ENCODE measurements around the gene MED13L.
"Not testable (repeated sequence)": the region's sequence is repeated elsewhere in the genome, so short reads cannot be mapped to it uniquely, and the experiment has no call there.

MED13L gene

DNA sequence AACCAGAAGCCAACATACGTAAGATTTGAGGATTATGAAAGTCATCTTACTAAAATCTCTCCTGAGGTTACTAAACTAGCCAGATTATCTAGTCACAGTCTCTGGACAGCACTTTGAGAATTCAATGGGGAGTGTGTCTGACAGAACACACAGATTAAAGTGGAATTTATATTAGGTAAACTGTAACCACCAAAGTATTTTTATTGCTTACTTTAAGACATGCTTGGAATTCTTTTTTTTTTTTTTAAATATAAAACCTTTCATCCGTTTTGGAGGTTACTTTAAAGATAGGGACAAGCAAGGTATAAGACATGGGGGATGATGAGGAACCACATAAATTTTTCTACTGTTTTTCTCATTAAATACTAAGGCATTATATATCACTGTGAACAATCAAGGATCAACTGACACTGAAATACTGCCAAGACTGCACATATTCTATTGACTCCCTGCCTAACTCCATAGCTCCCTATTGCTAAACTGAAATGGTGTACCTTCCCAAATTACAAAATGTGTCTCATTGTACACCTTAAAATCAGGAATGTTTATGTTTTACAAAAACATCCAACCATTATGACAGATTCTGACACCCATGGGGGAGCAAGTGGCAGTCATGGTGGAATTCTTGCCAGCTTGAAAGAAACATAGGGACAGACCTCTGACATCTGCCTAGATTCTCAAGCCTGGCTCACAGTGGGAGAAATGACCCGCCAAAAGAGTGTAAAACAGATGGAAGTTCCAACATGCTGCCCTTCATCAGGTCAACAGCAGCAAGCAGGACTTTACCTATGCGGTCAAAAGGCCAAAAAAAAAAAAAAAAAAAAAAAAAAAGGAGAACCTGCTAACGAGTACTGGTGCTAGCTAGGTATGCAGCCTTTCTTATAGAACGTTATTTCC lies 239.3 kb downstream of the MED13L start:
- no peak for DNase-seq (ENCODE audit: insufficient read length, low spot score)

DNA sequence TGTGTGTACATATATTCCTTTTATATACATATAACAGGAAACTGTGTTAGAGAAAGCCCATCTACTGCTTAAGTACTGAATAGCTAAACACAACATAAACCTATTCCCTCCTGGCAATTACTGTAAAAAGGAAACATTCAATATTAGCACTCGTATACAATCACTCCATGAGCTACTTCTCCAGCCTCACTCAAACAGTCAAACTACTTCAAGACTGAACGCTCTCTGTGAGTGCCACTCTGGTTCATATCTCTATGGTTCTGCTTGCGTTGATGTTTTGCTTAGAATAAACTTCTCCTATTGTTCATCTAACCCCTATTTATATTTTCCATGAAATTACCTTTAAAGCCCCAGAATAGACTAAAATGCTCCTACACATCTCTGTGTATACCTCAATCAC lies 243.7 kb downstream of the MED13L start:
- DNase-seq (ENCODE audit: insufficient read length, low spot score) (no peak), FAIRE-seq (no peak)

More for the DNA sequence above, 239.3 kb downstream of the MED13L start:
- no peak for FAIRE-seq

DNA sequence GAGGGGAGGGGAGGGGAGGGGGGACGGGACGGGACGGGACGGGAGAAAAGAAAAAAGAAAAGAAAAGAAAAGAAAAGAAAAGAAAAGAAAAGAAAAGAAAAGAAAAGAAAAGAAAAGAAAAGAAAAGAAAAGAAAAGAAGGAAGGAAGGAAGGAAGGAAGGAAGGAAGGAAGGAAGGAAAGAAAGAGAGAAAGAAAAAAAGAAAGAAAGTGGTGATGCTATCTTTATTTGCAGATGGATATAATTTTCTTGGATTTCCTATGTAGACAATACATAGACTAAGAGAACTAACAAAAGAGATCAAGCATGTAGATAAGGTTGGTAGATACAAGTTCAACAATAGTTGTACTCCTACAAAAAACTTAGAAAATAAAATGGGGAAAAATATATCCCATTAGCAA lies 245.9 kb downstream of the MED13L start:
- not testable (repeated sequence) for FAIRE-seq; DNase-seq (ENCODE audit: insufficient read length, low spot score)

DNA sequence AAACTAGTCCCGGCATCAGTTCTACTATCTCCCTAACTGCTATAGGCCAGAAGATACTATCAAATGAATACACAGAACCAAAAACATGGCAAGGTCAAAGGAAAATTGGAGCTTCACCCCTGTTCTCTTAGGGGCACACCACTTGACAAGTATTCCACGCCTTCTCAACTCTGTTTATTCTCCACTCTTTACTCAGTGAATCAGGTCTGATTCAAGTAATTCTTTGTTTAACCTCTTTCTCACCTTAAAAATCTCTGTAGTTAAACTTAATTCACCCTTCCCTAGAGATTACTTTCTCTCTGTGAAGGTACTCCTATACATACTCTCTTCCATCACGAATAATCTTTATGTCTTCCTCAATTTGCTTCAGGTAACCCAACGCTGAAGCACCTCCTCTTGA lies 248.9 kb downstream of the MED13L start:
- no peak for FAIRE-seq

DNA sequence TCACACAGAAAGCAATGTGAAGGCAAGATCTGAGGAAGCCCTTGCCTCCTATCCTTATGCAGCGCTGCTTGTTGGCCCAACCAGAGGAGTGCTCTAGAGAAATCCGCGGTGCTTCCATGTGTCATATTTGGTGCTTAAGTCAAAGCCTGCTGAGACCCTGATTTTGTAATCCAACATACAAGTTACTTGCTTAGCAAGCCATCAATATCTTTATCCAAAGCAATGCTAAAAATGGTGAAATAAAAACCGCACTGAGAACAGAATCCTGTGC lies 250.0 kb downstream of the MED13L start:
- FAIRE-seq (no peak), DNase-seq (ENCODE audit: insufficient read length, low spot score) (no peak)

More for the DNA sequence above, 248.9 kb downstream of the MED13L start:
- DNase-seq (ENCODE audit: insufficient read length, low spot score) = no peak

DNA sequence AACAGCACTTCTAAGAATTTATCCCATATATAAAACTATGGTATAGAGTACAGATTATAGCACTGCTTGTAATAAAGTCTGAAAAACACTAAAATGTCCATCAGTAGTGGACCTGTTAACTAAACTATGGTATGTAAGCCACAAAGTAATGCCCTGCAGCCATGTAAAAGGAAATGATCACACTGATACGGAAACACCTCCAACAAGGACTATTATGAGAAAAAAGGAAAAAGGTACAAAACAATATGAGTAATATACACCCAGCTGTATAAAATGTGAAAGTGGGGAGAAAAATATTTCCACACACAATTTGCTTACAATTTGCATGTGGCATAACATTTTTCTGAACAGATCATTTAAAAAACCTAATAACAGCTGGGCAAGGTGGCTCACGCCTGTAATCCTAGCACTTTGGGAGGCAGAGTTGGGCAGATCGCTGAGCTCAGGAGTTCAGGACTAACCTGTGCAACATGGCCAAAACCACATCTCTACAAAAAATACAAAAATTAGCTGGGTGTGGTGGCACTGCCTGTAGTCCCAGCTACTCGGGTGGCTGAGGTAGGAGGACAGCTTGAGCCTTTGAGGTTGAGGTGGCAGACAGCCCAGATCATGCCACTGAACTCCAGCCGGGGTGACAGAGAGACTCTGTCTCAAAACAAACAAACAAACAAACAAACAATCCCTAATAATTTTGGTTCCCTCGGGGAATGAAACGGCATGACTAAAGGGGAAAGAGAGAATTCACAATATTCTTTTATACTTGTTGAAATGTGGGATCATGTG lies 250.5 kb downstream of the MED13L start:
- DNase-seq (ENCODE audit: insufficient read length, low spot score) = no peak
- no peak for FAIRE-seq

DNA sequence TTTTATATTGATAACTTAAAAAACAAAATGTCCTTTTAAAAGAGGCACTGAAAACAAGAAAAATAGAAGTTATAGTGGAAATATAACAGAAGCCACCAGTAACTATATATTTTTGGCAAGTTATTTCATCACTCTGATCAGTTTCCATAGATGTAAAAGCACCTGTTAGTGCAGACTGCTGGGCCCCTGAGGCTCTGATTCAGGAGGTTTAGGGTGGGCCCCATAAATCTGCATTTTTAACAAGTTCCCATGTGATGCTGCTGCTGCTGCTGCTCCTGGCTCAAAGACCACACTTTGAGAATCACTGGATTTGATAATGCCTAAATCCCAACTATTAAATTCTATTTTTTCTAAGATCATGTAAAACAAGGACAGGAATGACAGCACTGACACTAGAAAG lies 251.1 kb downstream of the MED13L start:
- DNase-seq (ENCODE audit: insufficient read length, low spot score) = no peak
- FAIRE-seq = no peak

DNA sequence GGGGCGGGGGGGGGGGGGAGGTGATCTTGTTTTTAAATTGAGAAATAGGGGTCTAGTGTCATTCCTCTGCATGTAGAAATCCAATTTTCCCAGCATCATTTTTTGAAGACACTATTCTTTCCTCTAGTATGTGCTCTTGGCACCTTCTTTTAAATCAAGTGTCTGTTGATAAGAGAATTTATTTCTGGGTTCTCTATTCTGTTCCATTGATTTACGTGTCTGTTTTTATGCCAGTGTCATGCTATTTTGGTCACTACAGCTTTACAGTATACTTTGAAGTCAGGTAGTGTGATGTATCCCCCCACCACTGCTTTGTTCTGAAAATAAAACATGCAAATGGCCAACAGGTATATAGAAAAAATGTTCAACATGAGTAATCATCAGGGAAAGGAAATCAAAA lies 252.7 kb downstream of the MED13L start:
- FAIRE-seq (no peak), DNase-seq (ENCODE audit: insufficient read length, low spot score) (no peak)

DNA sequence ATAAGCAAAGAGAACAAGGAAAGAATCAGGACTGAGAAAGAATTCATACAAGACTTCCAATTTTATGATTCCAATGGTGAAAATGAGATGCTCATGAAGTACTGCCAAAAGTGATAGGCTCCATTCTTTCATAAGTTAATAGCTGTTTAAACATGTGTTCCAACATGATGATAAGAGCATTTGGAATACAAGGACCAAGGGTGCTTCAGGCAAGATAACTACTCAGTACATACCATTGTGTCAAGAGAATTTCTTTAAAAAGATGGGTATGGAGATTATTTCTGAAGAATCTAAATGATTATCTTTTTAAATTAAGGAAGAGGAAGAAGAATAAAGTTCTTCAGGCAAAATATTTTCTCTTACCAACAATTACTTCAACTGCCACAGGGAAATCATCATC lies 258.1 kb downstream of the MED13L start:
- FAIRE-seq (no peak), DNase-seq (ENCODE audit: insufficient read length, low spot score) (no peak)

DNA sequence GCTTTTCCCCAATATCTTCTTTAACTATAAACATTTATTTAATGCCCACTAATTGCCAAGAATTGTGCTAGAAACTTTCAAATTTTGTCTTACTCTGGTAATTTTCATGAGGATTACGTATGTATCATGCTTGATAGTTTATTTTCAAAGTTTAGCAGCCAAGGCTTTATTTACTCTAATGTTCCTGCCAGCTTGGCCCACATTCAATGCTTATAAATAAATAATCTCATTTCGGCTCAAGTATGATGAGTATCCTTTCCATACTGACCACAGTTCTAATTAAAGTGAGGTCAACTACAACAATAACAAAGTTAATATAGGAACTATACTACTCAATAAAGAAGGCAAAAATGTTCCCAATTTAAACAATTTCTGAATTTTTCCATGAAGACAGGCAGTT lies 259.2 kb downstream of the MED13L start:
- DNase-seq (ENCODE audit: insufficient read length, low spot score) (no peak), FAIRE-seq (no peak)

DNA sequence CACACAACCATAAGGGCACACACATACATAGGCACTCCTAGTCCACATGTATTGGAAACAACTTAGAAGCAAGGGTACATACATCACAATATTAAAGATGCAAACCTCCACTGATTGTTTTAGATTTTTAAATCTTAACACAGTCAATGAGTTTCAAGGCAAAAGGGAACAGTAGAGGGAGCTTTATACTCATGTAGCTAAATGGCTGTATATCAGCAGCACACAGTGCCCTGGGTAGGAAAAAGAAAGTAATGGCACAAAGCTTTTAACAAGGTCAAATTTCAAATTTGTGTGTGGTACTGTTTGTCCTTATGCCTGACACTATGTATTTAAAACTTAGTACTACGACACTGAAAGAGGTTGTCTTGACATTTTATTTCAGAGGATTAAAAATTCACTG lies 262.0 kb downstream of the MED13L start:
- FAIRE-seq (peak; percentile 59), DNase-seq (ENCODE audit: insufficient read length, low spot score) (no peak)

DNA sequence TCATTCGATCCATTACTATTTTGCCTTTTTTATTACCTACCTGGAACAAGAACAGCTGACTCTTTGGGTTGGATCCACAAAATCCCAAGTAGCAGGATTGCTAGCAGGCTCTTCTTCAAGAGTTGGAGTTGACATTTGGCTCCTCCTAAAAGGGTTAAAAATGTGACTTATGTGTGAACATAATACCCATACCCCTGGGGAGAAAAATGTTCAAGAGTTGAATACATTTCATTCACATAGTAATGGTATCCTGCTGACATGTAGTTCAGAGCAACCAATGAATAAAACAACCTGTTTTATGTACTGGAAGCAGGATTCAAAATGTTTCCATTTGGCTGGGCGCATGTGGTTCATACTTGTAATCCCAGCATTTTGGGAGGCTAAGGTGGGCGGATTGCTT lies 264.7 kb downstream of the MED13L start:
- DNase-seq (ENCODE audit: insufficient read length, low spot score) (no peak), FAIRE-seq (no peak)

DNA sequence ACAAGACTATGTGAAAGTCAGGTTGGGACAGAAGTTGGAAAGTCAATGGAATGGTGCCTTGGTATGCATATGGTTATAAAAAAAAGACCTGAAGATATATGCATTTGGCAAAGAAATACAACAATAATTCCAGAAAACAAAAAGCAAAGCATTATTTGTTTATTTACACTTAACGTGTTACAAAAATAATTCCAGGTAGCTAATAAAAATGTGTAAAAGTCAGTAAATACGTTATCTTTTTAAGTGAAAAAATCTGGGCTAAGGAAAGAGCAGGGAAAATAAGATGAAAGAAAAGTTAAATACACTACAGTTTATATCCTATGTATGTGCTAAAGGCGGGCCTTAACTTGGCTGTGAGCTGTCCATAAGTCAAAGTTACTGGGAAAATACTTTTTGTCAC lies 266.3 kb downstream of the MED13L start:
- FAIRE-seq (no peak), DNase-seq (ENCODE audit: insufficient read length, low spot score) (no peak)

DNA sequence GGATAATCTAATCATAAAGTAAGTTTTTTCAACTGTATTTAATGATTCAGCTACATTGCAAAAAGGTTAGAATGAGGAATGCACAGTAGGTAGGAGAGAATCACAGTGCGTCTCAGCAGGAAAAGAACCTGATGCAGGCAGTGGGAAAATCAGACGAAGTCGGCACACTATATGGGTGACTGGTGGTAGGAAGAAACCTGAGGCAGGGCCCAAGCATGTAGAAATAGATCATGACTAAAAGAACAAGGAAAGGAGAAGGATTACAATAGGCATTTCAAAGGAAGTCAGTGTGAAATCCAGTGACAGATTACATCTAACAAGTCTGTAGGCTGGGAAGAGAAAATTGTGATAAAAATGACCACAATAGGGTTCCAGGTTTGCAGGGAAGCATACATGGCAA lies 267.0 kb downstream of the MED13L start:
- no peak for FAIRE-seq
- no peak for DNase-seq (ENCODE audit: insufficient read length, low spot score)

DNA sequence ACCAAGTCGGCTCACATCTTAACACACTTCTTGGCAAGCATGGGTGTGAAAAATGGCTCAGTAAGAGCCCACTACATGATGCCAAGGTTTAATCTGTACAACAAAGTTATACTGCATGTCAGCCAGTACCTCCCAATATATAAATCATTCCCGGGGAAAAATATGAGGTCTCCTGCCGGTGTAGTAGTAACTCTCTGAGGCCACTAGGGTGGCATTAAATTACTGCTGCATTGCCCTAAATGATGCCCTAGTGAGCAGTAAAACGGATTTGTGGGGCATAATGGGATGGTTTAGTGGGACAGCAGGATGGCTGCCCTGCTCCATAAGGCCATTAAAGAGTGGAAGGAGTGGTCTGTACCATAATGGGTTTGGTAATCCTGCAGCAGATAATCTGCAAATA lies 267.7 kb downstream of the MED13L start:
- no peak for DNase-seq (ENCODE audit: insufficient read length, low spot score)
- no peak for FAIRE-seq

DNA sequence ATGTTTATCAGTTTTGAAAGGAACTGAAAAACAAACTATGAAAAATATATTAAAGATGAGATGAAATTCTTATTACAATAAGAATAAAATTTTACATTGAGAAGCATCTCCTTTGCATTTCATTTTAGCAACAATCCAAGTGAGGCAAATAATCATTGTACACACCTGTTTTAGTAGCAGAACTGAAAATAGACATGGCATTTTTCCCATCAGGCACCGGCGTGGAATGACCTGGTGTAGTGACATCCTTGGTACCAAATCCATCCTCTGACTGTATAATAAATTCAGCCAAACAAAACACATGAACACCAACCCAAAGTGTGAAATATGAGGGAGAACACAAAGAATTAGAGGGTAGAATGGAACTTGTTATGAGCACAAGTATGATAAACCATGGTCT lies 271.4 kb downstream of the MED13L start:
- DNase-seq (ENCODE audit: insufficient read length, low spot score) = no peak
- no peak for FAIRE-seq

DNA sequence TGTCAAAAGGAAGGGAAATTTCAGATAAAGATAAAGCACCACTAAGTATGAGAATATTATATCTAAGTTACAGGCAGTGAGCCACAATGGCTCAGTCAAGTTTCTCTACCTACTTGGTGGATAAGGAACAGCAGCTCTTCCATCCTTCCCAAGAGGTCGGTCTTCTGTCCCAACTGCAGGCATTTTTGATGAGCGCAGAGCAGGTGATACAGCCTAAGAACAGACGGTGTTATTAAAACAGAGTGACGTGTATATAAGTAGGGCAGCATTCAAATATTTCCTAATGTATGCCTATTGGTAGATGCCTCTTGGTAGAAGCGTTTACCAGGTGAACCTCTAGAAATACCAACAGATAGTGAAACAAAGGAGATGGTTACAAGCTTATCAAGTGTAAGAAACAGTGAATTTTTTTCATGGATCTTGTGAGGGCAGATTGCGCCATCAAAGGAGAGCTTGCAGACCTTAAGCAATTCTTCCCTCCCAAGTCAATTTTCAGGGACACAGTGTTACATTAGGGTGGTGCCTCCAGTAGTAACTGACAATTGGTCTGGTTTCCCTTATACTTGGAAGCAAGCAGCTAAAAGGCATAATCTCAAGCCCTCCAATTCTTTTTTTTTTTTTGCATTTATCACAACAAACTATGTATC lies 274.5 kb downstream of the MED13L start:
- no peak for FAIRE-seq
- no peak for DNase-seq (ENCODE audit: insufficient read length, low spot score)

DNA sequence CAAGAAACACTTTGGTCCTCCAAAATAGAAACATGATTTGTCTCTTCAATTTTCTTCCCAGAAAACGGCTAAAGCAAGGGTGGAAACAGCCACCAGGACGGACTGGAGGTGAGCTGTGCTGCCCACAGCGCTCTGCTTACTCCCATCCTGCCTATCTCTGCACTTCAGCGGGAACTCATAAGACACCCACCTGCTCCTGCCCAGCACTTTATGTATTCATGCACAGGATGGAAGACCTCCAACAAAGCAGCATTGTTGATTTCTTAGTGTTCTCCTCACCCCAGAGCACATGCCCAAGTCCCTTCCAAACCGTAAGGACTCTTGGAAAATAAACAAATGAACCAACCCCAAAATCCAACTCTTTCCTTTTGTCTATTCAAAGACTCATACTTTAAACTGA lies 277.2 kb downstream of the MED13L start:
- no peak for FAIRE-seq
- DNase-seq (ENCODE audit: insufficient read length, low spot score) = no peak

DNA sequence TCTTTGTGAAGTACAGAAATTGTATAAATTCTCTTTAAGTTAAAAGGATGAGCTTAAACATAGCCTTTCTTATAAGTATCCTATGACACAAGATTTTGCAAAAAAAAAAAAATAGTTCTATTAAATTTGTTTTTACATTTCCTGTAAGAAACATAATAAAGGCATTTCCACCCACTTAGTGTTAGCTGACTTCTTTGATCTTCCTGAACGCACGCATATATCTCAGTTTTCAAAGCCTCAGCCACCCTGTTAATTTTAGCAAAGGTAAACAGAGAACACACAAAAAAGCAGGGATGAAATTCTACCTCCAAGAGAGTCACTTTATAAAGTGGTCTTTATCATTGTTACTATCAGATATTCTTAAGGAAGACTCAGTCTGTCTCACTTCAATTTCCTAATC lies 277.9 kb downstream of the MED13L start:
- FAIRE-seq = no peak
- DNase-seq (ENCODE audit: insufficient read length, low spot score) = no peak

DNA sequence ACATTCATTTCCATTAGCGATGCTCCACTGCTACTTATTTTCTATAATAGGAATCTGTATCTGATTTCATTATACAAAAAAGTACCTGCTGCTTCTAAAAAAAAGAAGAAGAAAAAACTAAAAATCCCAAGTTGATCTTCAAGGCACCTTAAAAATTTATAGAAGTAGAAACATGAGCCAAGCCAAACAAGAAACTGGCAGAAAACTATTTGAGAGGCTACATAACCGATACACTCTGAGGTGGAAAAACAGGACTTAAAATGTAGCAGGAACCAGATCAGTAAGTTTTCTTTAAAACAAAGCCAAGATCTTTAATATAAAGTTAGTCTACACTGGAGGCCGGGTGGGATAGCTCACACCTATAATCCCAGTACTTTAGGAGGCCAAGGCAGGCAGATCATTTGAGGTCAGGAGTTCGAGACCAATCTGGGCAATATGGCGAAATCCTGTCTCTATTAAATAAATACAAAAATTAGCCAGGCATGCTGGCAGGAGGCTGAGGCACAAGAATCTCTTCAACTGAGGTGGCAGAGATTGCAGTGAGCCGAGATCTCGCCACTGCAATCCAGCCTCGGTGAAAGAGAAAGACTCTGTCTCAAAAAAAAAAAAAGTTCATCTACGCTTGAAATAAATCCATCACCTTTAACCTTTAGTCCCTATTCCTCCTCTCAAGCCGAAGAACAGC lies 278.6 kb downstream of the MED13L start:
- DNase-seq (ENCODE audit: insufficient read length, low spot score) (no peak), FAIRE-seq (no peak)

DNA sequence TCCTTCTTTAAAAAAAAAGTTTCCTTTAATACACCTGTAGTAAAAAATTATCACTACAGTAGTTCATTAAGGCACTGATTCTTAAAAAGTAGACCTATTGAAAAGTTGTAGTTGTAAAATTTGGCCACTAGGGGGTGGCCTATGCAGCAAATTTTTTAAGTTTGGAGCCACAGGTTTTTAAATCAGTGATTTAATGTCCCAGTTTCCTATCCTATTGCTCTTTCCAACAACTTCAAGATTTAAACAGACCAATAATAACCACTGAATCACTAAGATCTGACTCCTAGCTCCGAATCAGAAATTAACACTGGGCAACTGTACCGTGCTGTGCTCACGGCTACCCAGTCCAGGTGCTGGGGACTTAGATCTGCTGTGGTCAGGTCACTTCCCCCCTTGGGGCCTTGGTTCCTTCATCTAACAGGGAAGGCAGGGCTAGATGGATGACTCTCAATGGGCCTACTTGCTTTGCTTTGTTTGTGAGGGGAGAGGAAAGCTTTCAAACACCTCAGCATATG lies 279.3 kb downstream of the MED13L start:
- no peak for DNase-seq (ENCODE audit: insufficient read length, low spot score)

More for the DNA sequence above, 279.3 kb downstream of the MED13L start:
- peak; percentile 75 for FAIRE-seq

Data from GM19239 (cell line).